ENCODE results near the gene CASP1. TPM values are rescaled to one million over a fixed set of nuclear protein-coding genes. Genes with fewer than 3 reads are reported as not detected.
"Not testable (repeated sequence)": the region's sequence is repeated elsewhere in the genome, so short reads cannot be mapped to it uniquely, and the experiment has no call there.

Gene CASP1
- total RNA-seq, 1 donor from 2014 or later = not detected

DNA sequence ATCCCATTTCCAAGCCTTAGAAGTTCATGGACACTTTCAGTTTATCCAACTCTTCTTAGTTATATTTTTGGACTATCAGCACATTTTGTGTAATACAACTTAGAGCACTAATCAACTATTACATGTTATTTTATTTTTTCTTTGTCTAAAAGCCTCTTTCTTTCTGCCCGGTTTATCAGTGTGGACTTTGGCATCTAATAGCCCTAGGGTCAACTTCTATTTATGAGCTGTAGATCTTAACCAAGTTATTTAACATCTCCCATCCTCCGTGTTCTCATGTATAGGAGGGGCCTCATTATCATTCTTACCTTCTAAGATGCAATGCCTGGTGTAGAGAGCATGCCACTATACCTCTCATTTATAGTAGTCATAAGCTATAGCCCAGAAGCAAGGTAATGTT, 5.8 kb upstream of the CASP1 start:
- no peak for TF ChIP-seq CTCF (IDR thresholded peaks at IDR 0.05; ENCODE audit: unreplicated experiment)
- no peak overlapping the region for H3K4me3 Mint-ChIP-seq (ENCODE audit: low read depth)

GRCh38 chr11:105034388-105034787, 556 bp downstream of the CASP1 start:
- not testable (repeated sequence) for H3K36me3 Mint-ChIP-seq (ENCODE audit: insufficient read depth); H3K4me3 Mint-ChIP-seq (ENCODE audit: low read depth); H3K4me1 Mint-ChIP-seq (ENCODE audit: low read depth); H3K9me3 Mint-ChIP-seq (ENCODE audit: low read depth); H3K27me3 Mint-ChIP-seq; DNase-seq (ENCODE audit: low spot score, unreplicated experiment); H3K27ac Mint-ChIP-seq

More for the DNA sequence above, 5.8 kb upstream of the CASP1 start:
- Mint-ChIP-seq H3K27ac (no peak overlapping the region), H3K27me3 (no peaks in the 10 kb centered on the region), H3K4me1 (ENCODE audit: low read depth) (no peaks in the 10 kb centered on the region), H3K9me3 (ENCODE audit: low read depth) (no peaks in the 10 kb centered on the region), H3K36me3 (ENCODE audit: insufficient read depth) (no peaks in the 10 kb centered on the region)
- no peak for DNase-seq (ENCODE audit: low spot score, unreplicated experiment)

- Mint-ChIP-seq H3K4me3 (ENCODE audit: low read depth) (no peak overlapping the region), H3K9me3 (ENCODE audit: low read depth) (no peaks in the 10 kb centered on the region)
Measured at GRCh38 chr11:105033781-105034180, 1.2 kb downstream of the CASP1 start.

DNA sequence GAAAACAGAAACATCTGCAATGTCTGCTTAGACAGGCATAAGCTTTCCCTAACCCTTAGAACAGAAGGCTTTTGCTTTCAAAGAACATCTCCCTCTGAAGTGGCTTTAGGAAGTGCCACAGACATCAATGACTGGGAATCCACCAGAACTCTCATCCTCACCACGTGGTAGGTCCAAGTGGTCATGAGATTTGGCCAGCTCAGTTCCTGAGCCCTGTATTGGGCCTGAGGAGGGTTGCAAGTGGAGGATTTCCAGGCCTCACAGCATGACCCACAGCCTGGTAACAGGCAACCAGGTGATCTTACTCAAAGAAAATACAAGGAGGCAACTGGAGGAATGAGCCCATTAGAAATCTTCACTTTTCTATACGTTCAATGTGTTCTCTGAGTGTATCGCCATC, 1.6 kb downstream of the CASP1 start:
- no peak for DNase-seq (ENCODE audit: low spot score, unreplicated experiment)
- Mint-ChIP-seq H3K27ac (no peak overlapping the region), H3K9me3 (ENCODE audit: low read depth) (no peaks in the 10 kb centered on the region), H3K4me3 (ENCODE audit: low read depth) (no peak overlapping the region), H3K36me3 (ENCODE audit: insufficient read depth) (no peaks in the 10 kb centered on the region), H3K4me1 (ENCODE audit: low read depth) (no peaks in the 10 kb centered on the region), H3K27me3 (no peaks in the 10 kb centered on the region)
- TF ChIP-seq CTCF (IDR thresholded peaks at IDR 0.05; ENCODE audit: unreplicated experiment) = no peak

More at GRCh38 chr11:105033781-105034180, 1.2 kb downstream of the CASP1 start:
- no peak for DNase-seq (ENCODE audit: low spot score, unreplicated experiment)
- Mint-ChIP-seq H3K36me3 (ENCODE audit: insufficient read depth) (no peaks in the 10 kb centered on the region), H3K27me3 (no peaks in the 10 kb centered on the region), H3K27ac (no peak overlapping the region), H3K4me1 (ENCODE audit: low read depth) (no peaks in the 10 kb centered on the region)
- no peak for TF ChIP-seq CTCF (IDR thresholded peaks at IDR 0.05; ENCODE audit: unreplicated experiment)

DNA sequence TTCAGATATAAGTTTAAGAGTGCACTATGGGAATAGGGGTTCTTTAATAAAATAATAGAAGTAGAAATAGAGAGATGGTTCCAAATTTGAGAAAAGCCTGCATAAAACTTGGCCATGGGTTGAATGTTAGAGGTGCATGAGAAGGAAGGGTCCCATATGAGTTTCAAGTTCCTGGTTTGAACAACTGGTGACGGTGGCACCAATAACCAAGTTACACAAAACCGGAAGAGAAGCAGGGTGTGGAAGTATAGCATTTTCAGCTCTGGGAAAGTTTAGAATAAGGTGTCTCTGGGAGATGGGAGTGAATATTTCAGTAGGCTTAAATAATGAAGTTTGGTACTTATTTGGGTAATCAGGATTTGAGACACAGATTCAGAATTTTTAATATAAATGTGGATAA, 2.4 kb downstream of the CASP1 start:
- no peaks in the 10 kb centered on the region for H3K9me3 Mint-ChIP-seq (ENCODE audit: low read depth)
- no peak for DNase-seq (ENCODE audit: low spot score, unreplicated experiment)
- H3K27ac Mint-ChIP-seq = no peak overlapping the region
- no peaks in the 10 kb centered on the region for H3K36me3 Mint-ChIP-seq (ENCODE audit: insufficient read depth)
- no peaks in the 10 kb centered on the region for H3K27me3 Mint-ChIP-seq
- TF ChIP-seq CTCF (IDR thresholded peaks at IDR 0.05; ENCODE audit: unreplicated experiment) = no peak
- no peaks in the 10 kb centered on the region for H3K4me1 Mint-ChIP-seq (ENCODE audit: low read depth)
- no peak overlapping the region for H3K4me3 Mint-ChIP-seq (ENCODE audit: low read depth)

GRCh38 chr11:105027678-105028077, 7.3 kb downstream of the CASP1 start:
- no peak for DNase-seq (ENCODE audit: low spot score, unreplicated experiment)
- Mint-ChIP-seq H3K4me3 (ENCODE audit: low read depth) (no peak overlapping the region), H3K36me3 (ENCODE audit: insufficient read depth) (no peaks in the 10 kb centered on the region), H3K27ac (no peak overlapping the region), H3K27me3 (no peaks in the 10 kb centered on the region), H3K9me3 (ENCODE audit: low read depth) (no peaks in the 10 kb centered on the region), H3K4me1 (ENCODE audit: low read depth) (no peaks in the 10 kb centered on the region)
- TF ChIP-seq CTCF (IDR thresholded peaks at IDR 0.05; ENCODE audit: unreplicated experiment) = no peak

Measured in progenitor cell of endocrine pancreas (in vitro differentiated cells).